BJ (cell line): ENCODE data around the gene CCDC50. TPM values are rescaled to one million over a fixed set of nuclear protein-coding genes. Genes with fewer than 3 reads are reported as not detected.

ENCODE experiments used
- CTCF ChIA-PET: fragments of 350-600 bp; formaldehyde crosslinking; extraction: SDS; loops from one replicate; lab custom pipeline; 2021; ENCODE audit warnings: antibody characterized with exemption, inconsistent platforms; lab: Yijun Ruan, JAX
- POLR2A ChIA-PET: fragments of 300-600 bp; sonication (Branson Sonifier 250); formaldehyde crosslinking; extraction: SDS; loops from one replicate; lab custom pipeline; 2021; ENCODE audit warnings: antibody characterized with exemption; lab: Charles Lee
- DNase-seq: peaks from one replicate; pipeline ENCODE4 v3.0.0-alpha.2; 2011; ENCODE audit warnings: low read depth
- H3K27me3 ChIP-seq: 2 replicates; pipeline ENCODE4 v1.6.0; 2011; ENCODE audit warnings: low read length; ENCODE audit not compliant: control insufficient read depth, insufficient read depth
- H3K36me3 ChIP-seq: 2 replicates; pipeline ENCODE4 v1.5.1; 2011; ENCODE audit warnings: low read length; ENCODE audit not compliant: control insufficient read depth, insufficient read depth
- H3K4me3 ChIP-seq: 2 replicates; pipeline ENCODE4 v1.5.1; 2011; ENCODE audit warnings: low read depth, mild to moderate bottlenecking, control low read depth, low read length
- CTCF ChIP-seq: IDR thresholded peaks from 2 replicates; pipeline ENCODE4 v1.5.1; 2011; ENCODE audit warnings: low read depth, mild to moderate bottlenecking, control low read depth, inconsistent platforms, low read length, moderate library complexity; ENCODE audit not compliant: insufficient read depth
- polyA plus RNA-seq: library from polyadenylated mRNA; depleted of rRNA; stranded (reverse); fragments of >200 nt; gene quantifications from 2 replicates; pipeline ENCODE4 v1.2.3, GENCODE V29; 2011

CCDC50 gene
- polyA plus RNA-seq, 1 experiment: 43.9 TPM

GRCh38 chr3:191432162-191432561, 103.0 kb downstream of the CCDC50 start:
- ChIA-PET CTCF (no interaction called here), POLR2A (no interaction called here)
- no peak for DNase-seq
- no peak for TF ChIP-seq CTCF
- H3K4me3 ChIP-seq: no peak overlapping the region
- no peaks in the 10 kb centered on the region for H3K27me3 ChIP-seq
- H3K36me3 ChIP-seq: no peaks in the 10 kb centered on the region

DNA sequence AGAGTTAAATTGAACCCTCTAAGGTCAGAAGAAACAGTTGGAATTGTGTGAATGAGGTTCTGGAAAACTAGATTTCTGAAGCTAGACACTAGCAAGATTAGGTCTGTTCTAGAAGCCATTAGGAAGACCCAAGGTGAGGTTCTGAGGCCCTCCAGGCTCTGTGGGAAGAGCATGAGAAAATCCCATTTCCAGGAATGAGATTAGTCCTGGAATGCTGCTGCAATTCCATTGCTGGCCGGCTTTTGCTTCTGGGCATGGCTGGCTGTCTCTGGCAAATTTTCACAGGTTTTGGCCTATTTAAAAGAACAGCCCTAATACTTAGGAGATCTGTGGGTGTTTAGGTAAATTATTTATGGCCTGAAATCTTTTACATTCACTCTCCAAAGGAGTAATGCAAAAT, 104.8 kb downstream of the CCDC50 start:
- no peaks in the 10 kb centered on the region for H3K36me3 ChIP-seq
- no peak for TF ChIP-seq CTCF
- CTCF ChIA-PET: no interaction called here
- DNase-seq: no peak
- no peaks in the 10 kb centered on the region for H3K27me3 ChIP-seq
- POLR2A ChIA-PET: no interaction called here
- no peak overlapping the region for H3K4me3 ChIP-seq

- POLR2A ChIA-PET: no interaction called here
- no peak for DNase-seq
- TF ChIP-seq CTCF: no peak
- no peaks in the 10 kb centered on the region for H3K27me3 ChIP-seq
- no peak overlapping the region for H3K4me3 ChIP-seq
- H3K36me3 ChIP-seq: no peaks in the 10 kb centered on the region
- CTCF ChIA-PET: no interaction called here
Measured at GRCh38 chr3:191435981-191436380, 106.8 kb downstream of the CCDC50 start.

GRCh38 chr3:191438150-191438814, 109.1 kb downstream of the CCDC50 start:
- no peak overlapping the region for H3K4me3 ChIP-seq
- no peak for DNase-seq
- no peaks in the 10 kb centered on the region for H3K36me3 ChIP-seq
- no peaks in the 10 kb centered on the region for H3K27me3 ChIP-seq
- ChIA-PET CTCF (no interaction called here), POLR2A (no interaction called here)
- no peak for TF ChIP-seq CTCF

GRCh38 chr3:191440532-191440931, 111.3 kb downstream of the CCDC50 start:
- Histone ChIP-seq H3K4me3 (no peak overlapping the region), H3K27me3 (no peaks in the 10 kb centered on the region), H3K36me3 (no peaks in the 10 kb centered on the region)
- no peak for DNase-seq
- ChIA-PET CTCF (no interaction called here), POLR2A (no interaction called here)
- TF ChIP-seq CTCF: no peak
